HepG2 (cell line): ENCODE data around the gene XRCC2. TPM values are rescaled to one million over a fixed set of nuclear protein-coding genes. Genes with fewer than 3 reads are reported as not detected.

Experiments used
- NCOA5 ChIP-seq: sonication (generic); formaldehyde crosslinking; IDR thresholded peaks from 2 replicates; pipeline ENCODE4 v1.4.0; 2020; ENCODE audit warnings: missing genetic modification reagents
- SP5 ChIP-seq: IDR thresholded peaks from 2 replicates; pipeline ENCODE4 v1.6.1; 2016; ENCODE audit warnings: low read depth, borderline replicate concordance
- ZNF318 ChIP-seq: sonication (generic); formaldehyde crosslinking; IDR thresholded peaks from 2 replicates; pipeline ENCODE4 v1.4.0; 2020; ENCODE audit warnings: mild to moderate bottlenecking, missing genetic modification reagents
- ZNF672 ChIP-seq: sonication (generic); formaldehyde crosslinking; IDR thresholded peaks from 2 replicates; pipeline ENCODE4 v1.8.1; 2022; ENCODE audit warnings: missing genetic modification reagents
- polyA plus RNA-seq, 8 experiments: library from polyadenylated mRNA; depleted of rRNA in 3 of 8; stranded (reverse) in 7 of 8; unstranded in 1 of 8; fragments of >200 nt; fragmentation: Illumina TruSeq in 4 of 8; extraction: Trizol in 4 of 8; gene quantifications; 2 replicates each; pipeline versions ENCODE4 v1.2.1 to v1.2.3, GENCODE V29; 2011 to 2016; ENCODE audit warnings: low read depth in 4 of 8, missing spikeins in 1 of 8, mixed read lengths in 1 of 8; ENCODE audit not compliant: insufficient read depth in 1 of 8
- total RNA-seq, 5 experiments: library from RNA; depleted of rRNA; stranded (reverse); fragments of >200 nt; fragmentation: Illumina TruSeq; extraction: Trizol; gene quantifications; 2 replicates each; pipeline ENCODE4 v1.2.3, GENCODE V29; 2016; ENCODE audit warnings: low read depth in 1 of 5
- TF ChIP-seq, protein P1 (sequence below): sonication (generic); formaldehyde crosslinking; IDR thresholded peaks from 2 replicates; pipeline ENCODE4 v1.9.0; 2021; ENCODE audit warnings: missing genetic modification reagents, borderline replicate concordance

XRCC2 gene
- total and polyA plus RNA-seq, 2 of the 13 experiments (the other 11 are each of a cell fraction or from before 2014, with no cell fraction given) = 3.8 to 14.5 TPM

GRCh38 chr7:152675759-152676636 lies at the start of gene XRCC2 (continued):
- 0 out of 2 replicates have a peak, but pooled peaks have one; percentile 65 for TF ChIP-seq ZNF318
- TF ChIP-seq NCOA5 = no peak
- peak; percentile 70; the same call in 1 of the 2 replicates for TF ChIP-seq SP5 (CRISPR knock-in tag)
- TF ChIP-seq, protein P1, sequence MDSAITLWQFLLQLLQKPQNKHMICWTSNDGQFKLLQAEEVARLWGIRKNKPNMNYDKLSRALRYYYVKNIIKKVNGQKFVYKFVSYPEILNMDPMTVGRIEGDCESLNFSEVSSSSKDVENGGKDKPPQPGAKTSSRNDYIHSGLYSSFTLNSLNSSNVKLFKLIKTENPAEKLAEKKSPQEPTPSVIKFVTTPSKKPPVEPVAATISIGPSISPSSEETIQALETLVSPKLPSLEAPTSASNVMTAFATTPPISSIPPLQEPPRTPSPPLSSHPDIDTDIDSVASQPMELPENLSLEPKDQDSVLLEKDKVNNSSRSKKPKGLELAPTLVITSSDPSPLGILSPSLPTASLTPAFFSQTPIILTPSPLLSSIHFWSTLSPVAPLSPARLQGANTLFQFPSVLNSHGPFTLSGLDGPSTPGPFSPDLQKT = no peak
- TF ChIP-seq ZNF672 = no peak
